Lung (tissue), 12 donors: Measurements from ENCODE around the gene ITGA1. TPM values are rescaled to one million over a fixed set of nuclear protein-coding genes. Genes with fewer than 3 reads are reported as not detected.

Experiments used
- ATAC-seq: fragments of 200-7000 bp; cut with Tn5 transposase; one replicate; pipeline ENCODE4 v1.9.1; 2020; ENCODE audit warnings: moderate number of reproducible peaks; ENCODE audit not compliant: insufficient read depth, low FRiP score
- DNase-seq, 3 donors: peaks; one replicate each; pipeline ENCODE4 v3.0.0-alpha.2; 2013 to 2017
- H3K27ac ChIP-seq, 2 donors: one replicate each; pipeline ENCODE4 v1.5.1; 2013; ENCODE audit warnings: mild to moderate bottlenecking in 2 of 2, moderate library complexity in 2 of 2, control low read depth in 1 of 2, inconsistent platforms in 1 of 2, low read depth in 1 of 2, low read length in 1 of 2
- H3K27me3 ChIP-seq, 3 donors: one replicate each; pipeline ENCODE4 v1.5.1; 2013; ENCODE audit warnings: low read length in 2 of 3; ENCODE audit not compliant: control insufficient read depth in 3 of 3, insufficient read depth in 3 of 3
- H3K36me3 ChIP-seq, 4 donors: one replicate each; pipeline ENCODE4 v1.5.1; 2013; ENCODE audit warnings: low read length in 4 of 4, mild to moderate bottlenecking in 1 of 4, moderate library complexity in 1 of 4; ENCODE audit not compliant: control insufficient read depth in 4 of 4, insufficient read depth in 4 of 4
- H3K4me1 ChIP-seq, 5 donors: one replicate each; pipeline ENCODE4 v1.5.1; 2013; ENCODE audit warnings: low read length in 5 of 5, mild to moderate bottlenecking in 2 of 5, moderate library complexity in 1 of 5; ENCODE audit not compliant: control insufficient read depth in 5 of 5, insufficient read depth in 5 of 5
- H3K4me3 ChIP-seq: one replicate; pipeline ENCODE4 v1.5.1; 2013; ENCODE audit warnings: mild to moderate bottlenecking, control low read depth, moderate library complexity
- H3K9ac ChIP-seq, 2 donors: one replicate each; pipeline ENCODE4 v1.5.1; 2013; ENCODE audit warnings: low read length in 2 of 2, control low read depth in 1 of 2; ENCODE audit not compliant: insufficient read depth in 1 of 2
- H3K9me3 ChIP-seq, 4 donors: one replicate each; pipeline ENCODE4 v1.5.1; 2013; ENCODE audit warnings: low read length in 3 of 4, mild to moderate bottlenecking in 1 of 4, moderate library complexity in 1 of 4; ENCODE audit not compliant: control insufficient read depth in 4 of 4, insufficient read depth in 3 of 4
- WGBS, 2 donors: extraction: QIAGEN DNeasy Blood & Tissue Kit; methylation state at CpG; one replicate each; pipeline ENCODE4 v1.1.7; 2013; 5-methylcytosine and 5-hydroxymethylcytosine counted together
- polyA plus RNA-seq, 2 donors: library from polyadenylated mRNA; stranded (reverse); fragments of 200-250 nt; gene quantifications; one replicate each; pipeline ENCODE4 v1.2.1, GENCODE V29; 2013
- total RNA-seq, 2 donors: library from RNA; depleted of rRNA in 1 of 2; stranded (reverse); fragments of >200 nt in 1 of 2; gene quantifications; one replicate each; pipeline ENCODE4 v1.2.1, GENCODE V29; 2014 to 2021
- TF ChIP-seq, protein P1 (sequence below): IDR thresholded peaks from 2 replicates; pipeline ENCODE4 v1.5.1; 2012; ENCODE audit warnings: mild to moderate bottlenecking; ENCODE audit errors: control extremely low read depth, extremely low read depth
- donor health status: control.
- donor health status: control.
- donor health status: Bipolar disorder and iron deficiency.
- donor health status: healthy.
- donor health status: DM: yes; HTN: yes; CAD: no.

The ITGA1 gene
- total and polyA plus RNA-seq, 4 donors = 8.8 to 119 (median 47.6) TPM

GRCh38 chr5:52956014-52956413 is 168.3 kb downstream of the ITGA1 start:
- Histone ChIP-seq H3K9me3 (no peaks in the 10 kb centered on the region), H3K4me3 (no peak overlapping the region), H3K4me1 (peaks cover 0 to 2% (median 0%) of the 10 kb centered on the region in 5 donors), H3K9ac (no peak overlapping the region), H3K27ac (no peak overlapping the region), H3K36me3 (peaks cover 0 to 3% (median 1%) of the 10 kb centered on the region in 4 donors), H3K27me3 (no peaks in the 10 kb centered on the region)
- DNase-seq (no peak), ATAC-seq (no peak)
- WGBS, 2 donors = 92 to 97% methylated on average over 4 of the region's 4 CpGs
- TF ChIP-seq, protein P1, sequence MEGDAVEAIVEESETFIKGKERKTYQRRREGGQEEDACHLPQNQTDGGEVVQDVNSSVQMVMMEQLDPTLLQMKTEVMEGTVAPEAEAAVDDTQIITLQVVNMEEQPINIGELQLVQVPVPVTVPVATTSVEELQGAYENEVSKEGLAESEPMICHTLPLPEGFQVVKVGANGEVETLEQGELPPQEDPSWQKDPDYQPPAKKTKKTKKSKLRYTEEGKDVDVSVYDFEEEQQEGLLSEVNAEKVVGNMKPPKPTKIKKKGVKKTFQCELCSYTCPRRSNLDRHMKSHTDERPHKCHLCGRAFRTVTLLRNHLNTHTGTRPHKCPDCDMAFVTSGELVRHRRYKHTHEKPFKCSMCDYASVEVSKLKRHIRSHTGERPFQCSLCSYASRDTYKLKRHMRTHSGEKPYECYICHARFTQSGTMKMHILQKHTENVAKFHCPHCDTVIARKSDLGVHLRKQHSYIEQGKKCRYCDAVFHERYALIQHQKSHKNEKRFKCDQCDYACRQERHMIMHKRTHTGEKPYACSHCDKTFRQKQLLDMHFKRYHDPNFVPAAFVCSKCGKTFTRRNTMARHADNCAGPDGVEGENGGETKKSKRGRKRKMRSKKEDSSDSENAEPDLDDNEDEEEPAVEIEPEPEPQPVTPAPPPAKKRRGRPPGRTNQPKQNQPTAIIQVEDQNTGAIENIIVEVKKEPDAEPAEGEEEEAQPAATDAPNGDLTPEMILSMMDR = no peak

- Histone ChIP-seq H3K4me1 (peaks cover 0 to 9% (median 0%) of the 10 kb centered on the region in 5 donors), H3K9ac (no peak overlapping the region), H3K27ac (no peak overlapping the region), H3K27me3 (no peaks in the 10 kb centered on the region), H3K9me3 (no peaks in the 10 kb centered on the region), H3K4me3 (no peak overlapping the region), H3K36me3 (peaks cover 0 to 3% (median 1%) of the 10 kb centered on the region in 4 donors)
- DNase-seq (peak in 1 of 3 donors; percentile 25), ATAC-seq (no peak)
- WGBS, 2 donors = 85 to 89% methylated on average over 6 of the region's 6 CpGs
- TF ChIP-seq, protein P1 = no peak
These were observed 169.4 kb downstream of the ITGA1 start for GRCh38 chr5:52956915-52957747.

DNA sequence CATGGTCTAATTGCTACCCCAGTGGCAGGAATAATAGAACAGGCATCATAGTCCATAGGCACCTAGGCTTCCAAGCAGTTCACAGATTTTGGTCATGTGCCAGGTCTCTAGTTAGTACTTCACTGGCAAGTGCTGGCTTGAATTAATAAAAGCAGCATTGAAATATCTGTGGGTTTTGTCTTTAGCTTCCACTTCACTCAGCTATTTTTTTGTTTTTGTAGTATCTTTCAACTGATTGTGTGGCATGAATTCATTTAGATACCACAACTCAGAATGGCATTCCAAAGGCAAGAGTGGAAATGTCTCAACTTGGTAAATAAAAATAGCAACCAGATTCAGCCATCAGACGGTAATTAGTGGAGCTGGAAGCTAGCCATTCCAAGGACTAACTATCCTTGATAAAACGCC is 173.6 kb downstream of the ITGA1 start:
- 45 to 76% methylated on average over 2 of the region's 2 CpGs for whole genome bisulfite sequencing, 2 donors
- TF ChIP-seq, protein P1 = no peak
- DNase-seq (peak; percentile 12 to 61 (median 22)), ATAC-seq (no peak)
- H3K4me1 ChIP-seq = peaks cover 0 to 9% (median 0%) of the 10 kb centered on the region in 5 donors
- H3K9ac ChIP-seq = no peak overlapping the region
- no peaks in the 10 kb centered on the region for H3K9me3 ChIP-seq
- H3K27ac ChIP-seq = no peak overlapping the region
- H3K36me3 ChIP-seq = peaks cover 0 to 3% (median 0%) of the 10 kb centered on the region in 4 donors
- H3K27me3 ChIP-seq = no peaks in the 10 kb centered on the region
- no peak overlapping the region for H3K4me3 ChIP-seq
